Measurements from ENCODE around the gene SH3BGRL2.

The SH3BGRL2 gene

GRCh38 chr6:79699606-79700005 is 68.5 kb downstream of the SH3BGRL2 start:
- DNase-seq (ENCODE audit: low read depth): no peak

GRCh38 chr6:79702691-79703090 is 71.6 kb downstream of the SH3BGRL2 start:
- DNase-seq (ENCODE audit: low read depth): no peak

- DNase-seq (ENCODE audit: low read depth): no peak
Measured at GRCh38 chr6:79704200-79704599, 73.1 kb downstream of the SH3BGRL2 start.

- DNase-seq (ENCODE audit: low read depth): no peak
Measured at GRCh38 chr6:79705456-79705995, 74.4 kb downstream of the SH3BGRL2 start.

GRCh38 chr6:79706527-79706926 is 75.4 kb downstream of the SH3BGRL2 start:
- no peak for DNase-seq (ENCODE audit: low read depth)

- DNase-seq (ENCODE audit: low read depth): no peak
Measured at GRCh38 chr6:79707621-79708020, 76.5 kb downstream of the SH3BGRL2 start.

- DNase-seq (ENCODE audit: low read depth): no peak
Measured at GRCh38 chr6:79708095-79708791, 77.1 kb downstream of the SH3BGRL2 start.

GRCh38 chr6:79710127-79710526 is 79.0 kb downstream of the SH3BGRL2 start:
- no peak for DNase-seq (ENCODE audit: low read depth)

- DNase-seq (ENCODE audit: low read depth): no peak
Measured at GRCh38 chr6:79711167-79711566, 80.0 kb downstream of the SH3BGRL2 start.

- no peak for DNase-seq (ENCODE audit: low read depth)
Measured at GRCh38 chr6:79712144-79712543, 81.0 kb downstream of the SH3BGRL2 start.

- no peak for DNase-seq (ENCODE audit: low read depth)
Measured at GRCh38 chr6:79712616-79713135, 81.5 kb downstream of the SH3BGRL2 start.

GRCh38 chr6:79713701-79714322 is 82.7 kb downstream of the SH3BGRL2 start:
- no peak for DNase-seq (ENCODE audit: low read depth)

- DNase-seq (ENCODE audit: low read depth): no peak
Measured at GRCh38 chr6:79717989-79718388, 86.9 kb downstream of the SH3BGRL2 start.

- DNase-seq (ENCODE audit: low read depth): no peak
Measured at GRCh38 chr6:79718509-79719247, 87.5 kb downstream of the SH3BGRL2 start.

- no peak for DNase-seq (ENCODE audit: low read depth)
Measured at GRCh38 chr6:79719248-79719960, 88.3 kb downstream of the SH3BGRL2 start.

- DNase-seq (ENCODE audit: low read depth): no peak
Measured at GRCh38 chr6:79724816-79725215, 93.7 kb downstream of the SH3BGRL2 start.

GRCh38 chr6:79731471-79731870 is 100.3 kb downstream of the SH3BGRL2 start:
- DNase-seq (ENCODE audit: low read depth): no peak

GRCh38 chr6:79733388-79733787 is 102.3 kb downstream of the SH3BGRL2 start:
- no peak for DNase-seq (ENCODE audit: low read depth)

- no peak for DNase-seq (ENCODE audit: low read depth)
Measured at GRCh38 chr6:79734374-79734773, 103.2 kb downstream of the SH3BGRL2 start.

GRCh38 chr6:79735183-79735582 is 104.1 kb downstream of the SH3BGRL2 start:
- no peak for DNase-seq (ENCODE audit: low read depth)

- DNase-seq (ENCODE audit: low read depth): no peak
Measured at GRCh38 chr6:79737172-79737571, 106.0 kb downstream of the SH3BGRL2 start.

GRCh38 chr6:79742030-79742429 is 110.9 kb downstream of the SH3BGRL2 start:
- DNase-seq (ENCODE audit: low read depth): no peak

Data from activated T-helper 9 cell treated with anti-CD3 and anti-CD28 coated beads, Interleukin-2, amount 50 U/mL, for 16 hours (primary cell).